ENCODE data around the gene RRP9.
"Not testable (repeated sequence)": the region's sequence is repeated elsewhere in the genome, so short reads cannot be mapped to it uniquely, and the experiment has no call there.

- TF ChIP-seq, protein P1, sequence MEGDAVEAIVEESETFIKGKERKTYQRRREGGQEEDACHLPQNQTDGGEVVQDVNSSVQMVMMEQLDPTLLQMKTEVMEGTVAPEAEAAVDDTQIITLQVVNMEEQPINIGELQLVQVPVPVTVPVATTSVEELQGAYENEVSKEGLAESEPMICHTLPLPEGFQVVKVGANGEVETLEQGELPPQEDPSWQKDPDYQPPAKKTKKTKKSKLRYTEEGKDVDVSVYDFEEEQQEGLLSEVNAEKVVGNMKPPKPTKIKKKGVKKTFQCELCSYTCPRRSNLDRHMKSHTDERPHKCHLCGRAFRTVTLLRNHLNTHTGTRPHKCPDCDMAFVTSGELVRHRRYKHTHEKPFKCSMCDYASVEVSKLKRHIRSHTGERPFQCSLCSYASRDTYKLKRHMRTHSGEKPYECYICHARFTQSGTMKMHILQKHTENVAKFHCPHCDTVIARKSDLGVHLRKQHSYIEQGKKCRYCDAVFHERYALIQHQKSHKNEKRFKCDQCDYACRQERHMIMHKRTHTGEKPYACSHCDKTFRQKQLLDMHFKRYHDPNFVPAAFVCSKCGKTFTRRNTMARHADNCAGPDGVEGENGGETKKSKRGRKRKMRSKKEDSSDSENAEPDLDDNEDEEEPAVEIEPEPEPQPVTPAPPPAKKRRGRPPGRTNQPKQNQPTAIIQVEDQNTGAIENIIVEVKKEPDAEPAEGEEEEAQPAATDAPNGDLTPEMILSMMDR (IDR thresholded peaks at IDR 0.05) = not testable (repeated sequence)
- TF ChIP-seq EZH2, EZH2phosphoT487 (IDR thresholded peaks at IDR 0.05): not testable (repeated sequence)
These were observed 41.7 kb downstream of the RRP9 start for GRCh38 chr3:51900043-51900442.

Measured in neural progenitor cell (in vitro differentiated cells).